ENCODE data around the gene NEB. TPM values are rescaled to one million over a fixed set of nuclear protein-coding genes. Genes with fewer than 3 reads are reported as not detected.

NEB gene
- total and polyA plus RNA-seq, 2 of the 13 experiments (the other 11 are each of a cell fraction or from before 2014, with no cell fraction given): 0.21 to 0.24 TPM

GRCh38 chr2:151567006-151567405 lies 167.3 kb downstream of the NEB start:
- FAIRE-seq (no peak), ATAC-seq (no peak), DNase-seq (ENCODE audit: low spot score) (no peak)
- Histone ChIP-seq H3K79me2 (ENCODE audit: insufficient read depth, low read length) (no peaks in the 10 kb centered on the region), H2AFZ (ENCODE audit: low read length) (no peak overlapping the region), H3K36me3 (replicated peaks in 1 of 2; ENCODE audit: control insufficient read depth in 1 of 2, insufficient read depth in 2 of 2, low read length in 2 of 2) (no peaks in the 10 kb centered on the region), H3K4me2 (ENCODE audit: low read depth, low read length) (no peak overlapping the region), H3K4me3 (replicated peaks in 1 of 3; ENCODE audit: insufficient read depth in 1 of 3, low read depth in 2 of 3, low read length in 3 of 3) (no peak overlapping the region), H3K9ac (ENCODE audit: insufficient read depth, low read depth, low read length) (no peak overlapping the region), H3K9me3 (ENCODE audit: low read length) (no peaks in the 10 kb centered on the region), H3K27ac (ENCODE audit: extremely low read length, insufficient read depth, low read length) (no peak overlapping the region), H4K20me1 (ENCODE audit: insufficient read depth, low read length) (no peaks in the 10 kb centered on the region), H3K4me1 (ENCODE audit: insufficient read depth, low read length) (no peaks in the 10 kb centered on the region), H3K27me3 (ENCODE audit: control insufficient read depth in 1 of 2, insufficient read depth in 2 of 2, low read length in 2 of 2) (no peaks in the 10 kb centered on the region)
- CTCF ChIA-PET (ENCODE audit: low intra/inter-chr PET ratio, low total read pairs): no interaction called here
- POLR2A ChIA-PET: no interaction called here
- 21% methylated on average over 5 of the region's 5 CpGs for WGBS (ENCODE audit: low lambda C conversion rate)
- no TSS peak for BruUV-seq (replicated peaks)
- no peak for TF ChIP-seq CENPBD1 (CRISPR knock-in tag; IDR thresholded peaks at IDR 0.05; ENCODE audit: borderline replicate concordance, low read depth)
- no peak for TF ChIP-seq ELF3 (CRISPR knock-in tag; IDR thresholded peaks at IDR 0.05)
- TF ChIP-seq ZNF567 (CRISPR knock-in tag; IDR thresholded peaks at IDR 0.05; ENCODE audit: borderline replicate concordance): no peak
- no peak for TF ChIP-seq AGO2 (optimal IDR thresholded peaks at IDR 0.05; ENCODE audit: low read depth, low read length)
- no peak for TF ChIP-seq SRF (IDR thresholded peaks at IDR 0.05; ENCODE audit: low read depth, low read length)
- in situ Hi-C loops (cut with HindIII; ENCODE audit: extremely low pct_ligation_motif_present, low pct_unique_long_range_greater_than_20kb): no loop called here
- intact Hi-C loops (cut with micrococcal nuclease; ENCODE audit: unreplicated experiment): no loop called here

GRCh38 chr2:151562398-151562797 lies 171.9 kb downstream of the NEB start:
- no peaks in the 10 kb centered on the region for H4K20me1 ChIP-seq (ENCODE audit: insufficient read depth, low read length)
- no peak for ATAC-seq
- ChIA-PET CTCF (ENCODE audit: low intra/inter-chr PET ratio, low total read pairs) (no interaction called here), POLR2A (no interaction called here)
- FAIRE-seq: no peak
- in situ Hi-C loops (cut with HindIII; ENCODE audit: extremely low pct_ligation_motif_present, low pct_unique_long_range_greater_than_20kb) (no loop called here), intact Hi-C loops (cut with micrococcal nuclease; ENCODE audit: unreplicated experiment) (no loop called here)
- H3K4me3 ChIP-seq (replicated peaks in 1 of 3; ENCODE audit: insufficient read depth in 1 of 3, low read depth in 2 of 3, low read length in 3 of 3): no peak overlapping the region
- no peaks in the 10 kb centered on the region for H3K27me3 ChIP-seq (ENCODE audit: control insufficient read depth in 1 of 2, insufficient read depth in 2 of 2, low read length in 2 of 2)
- H3K79me2 ChIP-seq (ENCODE audit: insufficient read depth, low read length): no peaks in the 10 kb centered on the region
- no peaks in the 10 kb centered on the region for H3K36me3 ChIP-seq (replicated peaks in 1 of 2; ENCODE audit: control insufficient read depth in 1 of 2, insufficient read depth in 2 of 2, low read length in 2 of 2)
- H3K27ac ChIP-seq (ENCODE audit: extremely low read length, insufficient read depth, low read length): no peak overlapping the region
- no peak for DNase-seq (ENCODE audit: low spot score)
- H3K4me2 ChIP-seq (ENCODE audit: low read depth, low read length): no peak overlapping the region
- no peak overlapping the region for H2AFZ ChIP-seq (ENCODE audit: low read length)
- WGBS (ENCODE audit: low lambda C conversion rate): 61% methylated on average over 8 of the region's 8 CpGs
- no TSS peak for BruUV-seq (replicated peaks)
- H3K9ac ChIP-seq (ENCODE audit: insufficient read depth, low read depth, low read length): no peak overlapping the region
- H3K4me1 ChIP-seq (ENCODE audit: insufficient read depth, low read length): no peaks in the 10 kb centered on the region
- H3K9me3 ChIP-seq (ENCODE audit: low read length): no peaks in the 10 kb centered on the region
- TF ChIP-seq MIER3 (CRISPR knock-in tag; IDR thresholded peaks at IDR 0.05; ENCODE audit: borderline replicate concordance): no peak
- TF ChIP-seq, protein P1, sequence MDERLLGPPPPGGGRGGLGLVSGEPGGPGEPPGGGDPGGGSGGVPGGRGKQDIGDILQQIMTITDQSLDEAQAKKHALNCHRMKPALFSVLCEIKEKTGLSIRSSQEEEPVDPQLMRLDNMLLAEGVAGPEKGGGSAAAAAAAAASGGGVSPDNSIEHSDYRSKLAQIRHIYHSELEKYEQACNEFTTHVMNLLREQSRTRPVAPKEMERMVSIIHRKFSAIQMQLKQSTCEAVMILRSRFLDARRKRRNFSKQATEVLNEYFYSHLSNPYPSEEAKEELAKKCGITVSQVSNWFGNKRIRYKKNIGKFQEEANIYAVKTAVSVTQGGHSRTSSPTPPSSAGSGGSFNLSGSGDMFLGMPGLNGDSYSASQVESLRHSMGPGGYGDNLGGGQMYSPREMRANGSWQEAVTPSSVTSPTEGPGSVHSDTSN (CRISPR knock-in tag; IDR thresholded peaks at IDR 0.05): no peak
- TF ChIP-seq, protein P2, sequence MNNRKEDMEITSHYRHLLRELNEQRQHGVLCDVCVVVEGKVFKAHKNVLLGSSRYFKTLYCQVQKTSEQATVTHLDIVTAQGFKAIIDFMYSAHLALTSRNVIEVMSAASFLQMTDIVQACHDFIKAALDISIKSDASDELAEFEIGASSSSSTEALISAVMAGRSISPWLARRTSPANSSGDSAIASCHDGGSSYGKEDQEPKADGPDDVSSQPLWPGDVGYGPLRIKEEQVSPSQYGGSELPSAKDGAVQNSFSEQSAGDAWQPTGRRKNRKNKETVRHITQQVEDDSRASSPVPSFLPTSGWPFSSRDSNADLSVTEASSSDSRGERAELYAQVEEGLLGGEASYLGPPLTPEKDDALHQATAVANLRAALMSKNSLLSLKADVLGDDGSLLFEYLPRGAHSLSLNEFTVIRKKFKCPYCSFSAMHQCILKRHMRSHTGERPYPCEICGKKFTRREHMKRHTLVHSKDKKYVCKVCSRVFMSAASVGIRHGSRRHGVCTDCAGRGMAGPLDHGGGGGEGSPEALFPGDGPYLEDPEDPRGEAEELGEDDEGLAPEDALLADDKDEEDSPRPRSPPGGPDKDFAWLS (CRISPR knock-in tag; IDR thresholded peaks at IDR 0.05; ENCODE audit: borderline replicate concordance): no peak
- TF ChIP-seq NFKB2 (CRISPR knock-in tag; IDR thresholded peaks at IDR 0.05; ENCODE audit: borderline replicate concordance): no peak
- TF ChIP-seq ZNF326 (CRISPR knock-in tag; IDR thresholded peaks at IDR 0.05; ENCODE audit: borderline replicate concordance): no peak
- TF ChIP-seq ZNF841 (CRISPR knock-in tag; IDR thresholded peaks at IDR 0.05; ENCODE audit: borderline replicate concordance): no peak
- no peak for TF ChIP-seq SIX1 (CRISPR knock-in tag; IDR thresholded peaks at IDR 0.05; ENCODE audit: borderline replicate concordance)
- TF ChIP-seq, protein P3, sequence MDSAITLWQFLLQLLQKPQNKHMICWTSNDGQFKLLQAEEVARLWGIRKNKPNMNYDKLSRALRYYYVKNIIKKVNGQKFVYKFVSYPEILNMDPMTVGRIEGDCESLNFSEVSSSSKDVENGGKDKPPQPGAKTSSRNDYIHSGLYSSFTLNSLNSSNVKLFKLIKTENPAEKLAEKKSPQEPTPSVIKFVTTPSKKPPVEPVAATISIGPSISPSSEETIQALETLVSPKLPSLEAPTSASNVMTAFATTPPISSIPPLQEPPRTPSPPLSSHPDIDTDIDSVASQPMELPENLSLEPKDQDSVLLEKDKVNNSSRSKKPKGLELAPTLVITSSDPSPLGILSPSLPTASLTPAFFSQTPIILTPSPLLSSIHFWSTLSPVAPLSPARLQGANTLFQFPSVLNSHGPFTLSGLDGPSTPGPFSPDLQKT (CRISPR knock-in tag; IDR thresholded peaks at IDR 0.05; ENCODE audit: borderline replicate concordance): no peak
- TF ChIP-seq DR1 (CRISPR knock-in tag; IDR thresholded peaks at IDR 0.05): no peak
